Fibroblast of lung (primary cell): ENCODE results near the gene NPHP1. TPM values are rescaled to one million over a fixed set of nuclear protein-coding genes. Genes with fewer than 3 reads are reported as not detected.
"Not testable (repeated sequence)": the region's sequence is repeated elsewhere in the genome, so short reads cannot be mapped to it uniquely, and the experiment has no call there.

Experiments
- DNase-seq, 2 donors: peaks; one replicate each; pipeline versions ENCODE4 v3.0.0 to v3.0.0-alpha.2; 2010; ENCODE audit warnings: low read depth in 2 of 2
- H2AFZ ChIP-seq: 2 replicates; pipeline ENCODE4 v1.5.1; 2012; ENCODE audit warnings: low read length, control low read depth, inconsistent platforms
- H3K27ac ChIP-seq: 2 replicates; pipeline ENCODE4 v1.5.1; 2011; ENCODE audit warnings: low read length, control low read depth; ENCODE audit not compliant: insufficient read depth
- H3K27me3 ChIP-seq: 2 replicates; pipeline ENCODE4 v1.5.1; 2011; ENCODE audit warnings: mild to moderate bottlenecking, low read length; ENCODE audit not compliant: control insufficient read depth, insufficient read depth
- H3K36me3 ChIP-seq: 2 replicates; pipeline ENCODE4 v1.5.1; 2011; ENCODE audit warnings: low read length; ENCODE audit not compliant: control insufficient read depth, insufficient read depth
- H3K4me1 ChIP-seq: 2 replicates; pipeline ENCODE4 v1.5.1; 2011; ENCODE audit warnings: low read length; ENCODE audit not compliant: control insufficient read depth, insufficient read depth; ENCODE audit errors: extremely low read depth
- H3K4me2 ChIP-seq: 2 replicates; pipeline ENCODE4 v1.5.1; 2011; ENCODE audit warnings: low read length, control low read depth; ENCODE audit not compliant: insufficient read depth; ENCODE audit errors: extremely low read depth
- H3K4me3 ChIP-seq, 4 experiments: fragments of 200-600 bp in 1 of 4; sonication (generic) in 1 of 4; replicated peaks in 1 of 4; 2 replicates each; pipeline ENCODE4 v1.5.1; 2011 to 2016; ENCODE audit warnings: low read length in 4 of 4, low read depth in 3 of 4, mild to moderate bottlenecking in 3 of 4, control low read depth in 2 of 4, inconsistent platforms in 1 of 4, mixed read lengths in 1 of 4; ENCODE audit not compliant: insufficient read depth in 1 of 4; ENCODE audit errors: control extremely low read depth in 1 of 4
- H3K79me2 ChIP-seq: 2 replicates; pipeline ENCODE4 v1.5.1; 2012; ENCODE audit warnings: mild to moderate bottlenecking, low read length, inconsistent platforms; ENCODE audit not compliant: control insufficient read depth, insufficient read depth
- H3K9ac ChIP-seq: 2 replicates; pipeline ENCODE4 v1.5.1; 2011; ENCODE audit warnings: mild to moderate bottlenecking, low read length, control low read depth; ENCODE audit not compliant: insufficient read depth
- H3K9me3 ChIP-seq: 2 replicates; pipeline ENCODE4 v1.5.1; 2012; ENCODE audit warnings: low read depth, low read length; ENCODE audit not compliant: control insufficient read depth, insufficient read depth
- H4K20me1 ChIP-seq: 2 replicates; pipeline ENCODE4 v1.5.1; 2011; ENCODE audit warnings: low read length; ENCODE audit not compliant: control insufficient read depth, insufficient read depth; ENCODE audit errors: extremely low read depth
- polyA plus RNA-seq, 2 donors: library from polyadenylated mRNA; depleted of rRNA in 1 of 2; stranded (reverse) in 1 of 2; unstranded in 1 of 2; fragments of >200 nt; gene quantifications; 2 replicates each; pipeline ENCODE4 v1.2.1, GENCODE V29; 2011 to 2012; ENCODE audit warnings: missing spikeins in 1 of 2
- total RNA-seq: library from RNA; depleted of rRNA; stranded (reverse); fragments of >200 nt; gene quantifications from 2 replicates; pipeline ENCODE4 v1.2.1, GENCODE V29; 2014

The NPHP1 gene
- total and polyA plus RNA-seq, 2 donors (not counting 1 experiment from before 2014, with no cell fraction given): 5.0 to 5.1 TPM

DNA sequence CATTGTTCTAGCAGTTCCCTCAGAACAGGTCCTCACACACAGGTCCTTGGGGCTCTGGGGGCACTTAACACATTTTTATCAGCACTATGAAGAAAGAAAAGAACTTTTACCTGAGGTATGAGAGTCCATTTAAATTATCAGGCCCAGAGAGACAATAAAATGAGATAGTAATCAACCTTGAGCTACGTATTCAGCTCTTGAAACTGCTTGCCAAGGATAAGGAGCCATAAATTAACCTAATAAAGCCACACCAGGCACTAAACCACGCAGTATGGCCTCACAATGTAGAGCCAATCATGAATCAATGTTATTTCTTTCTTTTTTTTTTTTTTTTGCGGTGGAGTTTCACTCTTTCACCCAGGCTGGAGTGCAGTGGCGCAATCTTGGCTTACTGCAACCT, 126.7 kb downstream of the NPHP1 start:
- not testable (repeated sequence) for H3K79me2 ChIP-seq, H3K27me3 ChIP-seq, H4K20me1 ChIP-seq, H3K9ac ChIP-seq, H3K27ac ChIP-seq, H3K4me1 ChIP-seq, H3K4me2 ChIP-seq, H2AFZ ChIP-seq, H3K4me3 ChIP-seq, H3K9me3 ChIP-seq, H3K36me3 ChIP-seq, DNase-seq

DNA sequence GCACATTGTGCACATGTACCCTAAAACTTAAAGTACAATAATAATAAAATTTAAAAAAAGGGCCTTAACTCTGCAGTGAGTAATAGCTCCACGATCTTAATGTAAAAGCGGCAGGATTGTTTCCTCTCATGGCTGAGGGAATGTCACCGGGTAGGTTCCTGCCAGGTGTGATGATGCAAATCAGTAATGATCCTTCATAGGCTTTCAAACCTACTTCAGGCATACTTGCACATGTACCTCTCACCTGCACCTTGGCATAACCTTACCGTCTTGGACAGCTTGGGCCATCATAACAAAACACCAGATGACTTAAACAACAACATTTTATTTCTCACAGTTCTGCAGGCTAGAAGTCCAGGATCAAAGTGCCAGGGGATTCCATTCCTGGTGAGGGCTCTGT, 128.9 kb downstream of the NPHP1 start:
- not testable (repeated sequence) for H4K20me1 ChIP-seq, H3K27me3 ChIP-seq, DNase-seq, H2AFZ ChIP-seq, H3K9me3 ChIP-seq, H3K27ac ChIP-seq, H3K36me3 ChIP-seq, H3K4me1 ChIP-seq, H3K4me2 ChIP-seq, H3K4me3 ChIP-seq, H3K9ac ChIP-seq, H3K79me2 ChIP-seq

Other genes with a start within 250 kb of the NPHP1 start
- gene MALL, start 89.2 kb downstream of the NPHP1 start, total RNA-seq: 3.1 and 3.3 TPM in 2 replicates
- 3.6 and 32.5 TPM in 2 replicates for gene MALL, start 89.2 kb downstream of the NPHP1 start, polyA plus RNA-seq
- gene MTLN, start 7.5 kb upstream of the NPHP1 start, total RNA-seq: 51.9 and 74.2 TPM in 2 replicates
- gene MTLN, start 7.5 kb upstream of the NPHP1 start, polyA plus RNA-seq: 12.3 and 14.4 TPM in 2 replicates